Rectal smooth muscle tissue (tissue), 1 donor: ENCODE measurements around the gene HS1BP3.

Experiments used
- H3K27ac ChIP-seq: one replicate; pipeline ENCODE4 v1.7.0; 2013; ENCODE audit warnings: low read depth, low read length, inconsistent platforms
- H3K27me3 ChIP-seq: one replicate; pipeline ENCODE4 v1.7.0; 2013; ENCODE audit warnings: low read length; ENCODE audit not compliant: control insufficient read depth, insufficient read depth
- H3K36me3 ChIP-seq: one replicate; pipeline ENCODE4 v1.7.0; 2013; ENCODE audit warnings: low read length; ENCODE audit not compliant: control insufficient read depth, insufficient read depth
- H3K4me1 ChIP-seq: one replicate; pipeline ENCODE4 v1.7.0; 2013; ENCODE audit warnings: low read length; ENCODE audit not compliant: control insufficient read depth, insufficient read depth
- H3K4me3 ChIP-seq: one replicate; pipeline ENCODE4 v1.7.0; 2013; ENCODE audit warnings: low read length
- H3K9ac ChIP-seq: one replicate; pipeline ENCODE4 v1.7.0; 2013; ENCODE audit warnings: low read length

The HS1BP3 gene

GRCh38 chr2:20635113-20635510 is 15.8 kb downstream of the HS1BP3 start:
- Histone ChIP-seq H3K4me1 (peaks cover 52% of the 10 kb centered on the region), H3K27ac (peak overlapping the region; percentile 95), H3K36me3 (peaks cover 6% of the 10 kb centered on the region), H3K27me3 (no peaks in the 10 kb centered on the region), H3K4me3 (peak overlapping the region; percentile 37), H3K9ac (no peak overlapping the region)

- Histone ChIP-seq H3K4me1 (peaks cover 57% of the 10 kb centered on the region), H3K36me3 (peaks cover 6% of the 10 kb centered on the region), H3K27me3 (no peaks in the 10 kb centered on the region), H3K9ac (peak overlapping the region; percentile 24), H3K27ac (peak overlapping the region; percentile 95), H3K4me3 (peak overlapping the region; percentile 23)
These were observed 16.3 kb downstream of the HS1BP3 start for GRCh38 chr2:20634507-20635112.

GRCh38 chr2:20633794-20634506 is 16.9 kb downstream of the HS1BP3 start:
- Histone ChIP-seq H3K27ac (peak overlapping the region; percentile 95), H3K4me1 (peaks cover 55% of the 10 kb centered on the region), H3K27me3 (no peaks in the 10 kb centered on the region), H3K9ac (peak overlapping the region; percentile 24), H3K36me3 (peaks cover 6% of the 10 kb centered on the region), H3K4me3 (peak overlapping the region; percentile 23)

- H3K36me3 ChIP-seq = peaks cover 6% of the 10 kb centered on the region
- no peaks in the 10 kb centered on the region for H3K27me3 ChIP-seq
- no peak overlapping the region for H3K9ac ChIP-seq
- no peak overlapping the region for H3K4me3 ChIP-seq
- H3K4me1 ChIP-seq = peaks cover 48% of the 10 kb centered on the region
- peak overlapping the region; percentile 95 for H3K27ac ChIP-seq
These were observed 17.9 kb downstream of the HS1BP3 start for GRCh38 chr2:20633001-20633400.

- Histone ChIP-seq H3K4me3 (no peak overlapping the region), H3K27me3 (no peaks in the 10 kb centered on the region), H3K27ac (peak overlapping the region; percentile 95), H3K9ac (no peak overlapping the region), H3K36me3 (peaks cover 6% of the 10 kb centered on the region), H3K4me1 (peaks cover 43% of the 10 kb centered on the region)
These were observed 18.4 kb downstream of the HS1BP3 start for GRCh38 chr2:20632446-20632990.

GRCh38 chr2:20631617-20632307 is 19.1 kb downstream of the HS1BP3 start:
- no peaks in the 10 kb centered on the region for H3K27me3 ChIP-seq
- no peak overlapping the region for H3K9ac ChIP-seq
- peaks cover 6% of the 10 kb centered on the region for H3K36me3 ChIP-seq
- H3K27ac ChIP-seq = peak overlapping the region; percentile 95
- peaks cover 38% of the 10 kb centered on the region for H3K4me1 ChIP-seq
- H3K4me3 ChIP-seq = no peak overlapping the region

GRCh38 chr2:20630967-20631366 is 19.9 kb downstream of the HS1BP3 start:
- H3K4me3 ChIP-seq = no peak overlapping the region
- no peak overlapping the region for H3K9ac ChIP-seq
- H3K36me3 ChIP-seq = peaks cover 3% of the 10 kb centered on the region
- no peaks in the 10 kb centered on the region for H3K27me3 ChIP-seq
- peaks cover 31% of the 10 kb centered on the region for H3K4me1 ChIP-seq
- H3K27ac ChIP-seq = no peak overlapping the region

GRCh38 chr2:20629581-20630171 is 21.2 kb downstream of the HS1BP3 start:
- H3K27ac ChIP-seq = peak overlapping the region; percentile 51
- no peak overlapping the region for H3K9ac ChIP-seq
- H3K36me3 ChIP-seq = peaks cover 3% of the 10 kb centered on the region
- peaks cover 19% of the 10 kb centered on the region for H3K4me1 ChIP-seq
- H3K4me3 ChIP-seq = no peak overlapping the region
- H3K27me3 ChIP-seq = no peaks in the 10 kb centered on the region

GRCh38 chr2:20629181-20629580 is 21.7 kb downstream of the HS1BP3 start:
- H3K36me3 ChIP-seq = peaks cover 6% of the 10 kb centered on the region
- H3K27me3 ChIP-seq = no peaks in the 10 kb centered on the region
- H3K27ac ChIP-seq = peak overlapping the region; percentile 51
- H3K9ac ChIP-seq = no peak overlapping the region
- H3K4me1 ChIP-seq = peaks cover 14% of the 10 kb centered on the region
- no peak overlapping the region for H3K4me3 ChIP-seq

GRCh38 chr2:20627712-20628380 is 23.1 kb downstream of the HS1BP3 start:
- no peak overlapping the region for H3K9ac ChIP-seq
- no peaks in the 10 kb centered on the region for H3K27me3 ChIP-seq
- peaks cover 12% of the 10 kb centered on the region for H3K36me3 ChIP-seq
- H3K4me1 ChIP-seq = peaks cover 8% of the 10 kb centered on the region
- H3K4me3 ChIP-seq = no peak overlapping the region
- no peak overlapping the region for H3K27ac ChIP-seq

GRCh38 chr2:20626698-20627513 is 24.0 kb downstream of the HS1BP3 start:
- Histone ChIP-seq H3K4me1 (peaks cover 8% of the 10 kb centered on the region), H3K9ac (no peak overlapping the region), H3K27ac (no peak overlapping the region)

More at GRCh38 chr2:20626698-20627513, 24.0 kb downstream of the HS1BP3 start:
- no peak overlapping the region for H3K4me3 ChIP-seq
- H3K36me3 ChIP-seq = peaks cover 9% of the 10 kb centered on the region
- H3K27me3 ChIP-seq = no peaks in the 10 kb centered on the region
